HPDE6-E6E7 (cell line): ENCODE data around the gene OR5D18.
"Not testable (repeated sequence)": the region's sequence is repeated elsewhere in the genome, so short reads cannot be mapped to it uniquely, and the experiment has no call there.

ENCODE experiments used
- DNase-seq: peaks from one replicate; pipeline ENCODE4 v3.0.0; 2011; ENCODE audit warnings: missing footprints; ENCODE audit errors: extremely low spot score

Gene OR5D18

DNA sequence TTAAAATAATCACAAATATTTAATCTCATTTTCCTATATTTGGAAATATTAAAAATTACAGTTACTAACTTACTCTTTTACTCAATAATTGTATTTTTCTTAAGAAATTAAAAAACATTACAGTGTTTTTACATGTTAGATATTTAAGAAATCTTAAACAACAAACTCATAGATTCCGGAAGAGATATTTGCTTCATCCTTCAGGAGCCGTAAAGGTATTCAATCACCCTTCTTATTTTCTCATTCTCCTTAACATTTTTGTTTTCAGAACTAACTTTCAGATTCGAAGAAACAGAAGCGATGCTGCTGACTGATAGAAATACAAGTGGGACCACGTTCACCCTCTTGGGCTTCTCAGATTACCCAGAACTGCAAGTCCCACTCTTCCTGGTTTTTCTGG is at the start of gene OR5D18:
OR5D18 (plus strand) TSS at position 301 of the 400 bp plus-strand sequence; CDS start at position 301, 0 bp downstream.
- no peak for DNase-seq

DNA sequence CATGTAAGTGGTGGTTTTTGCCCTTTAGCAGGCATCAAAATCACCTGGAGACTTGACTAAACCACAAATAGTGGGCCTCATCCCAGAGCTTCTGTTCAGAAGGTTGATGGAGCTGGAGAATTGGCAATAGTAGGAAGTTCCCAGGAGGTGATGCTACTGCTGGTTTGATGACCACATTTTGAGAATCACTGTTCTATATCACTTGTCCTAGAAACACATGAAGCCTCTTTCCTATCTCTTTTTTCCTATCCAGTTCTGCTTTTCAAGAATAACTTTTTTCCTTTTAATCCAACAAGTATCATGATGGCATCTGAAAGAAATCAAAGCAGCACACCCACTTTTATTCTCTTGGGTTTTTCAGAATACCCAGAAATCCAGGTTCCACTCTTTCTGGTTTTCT is 46.3 kb upstream of the OR5D18 start, which contains the start of gene OR5D13:
OR5D13 (plus strand) TSS at position 301 of the 400 bp plus-strand sequence; CDS start at position 301, 0 bp downstream.
- no peak for DNase-seq

DNA sequence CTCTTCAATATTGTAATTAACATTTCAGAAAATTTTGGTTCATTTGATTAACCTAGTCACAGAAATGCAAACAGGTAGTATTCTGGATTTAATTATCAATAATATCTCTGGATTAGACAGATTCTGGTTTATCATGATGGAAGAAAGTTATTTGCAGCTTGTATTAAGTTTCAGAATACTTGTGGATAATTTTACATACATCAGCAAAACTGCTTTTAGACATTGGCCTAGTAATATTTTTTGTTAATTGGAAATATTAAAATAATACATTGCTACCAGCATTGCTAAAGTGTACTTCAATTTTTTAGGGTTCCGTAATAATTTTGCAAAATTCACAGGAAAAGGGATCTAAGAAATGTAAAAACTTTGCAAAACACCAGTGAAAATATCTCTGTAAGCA is 27.8 kb upstream of the OR5D18 start:
- DNase-seq, result no peak

DNA sequence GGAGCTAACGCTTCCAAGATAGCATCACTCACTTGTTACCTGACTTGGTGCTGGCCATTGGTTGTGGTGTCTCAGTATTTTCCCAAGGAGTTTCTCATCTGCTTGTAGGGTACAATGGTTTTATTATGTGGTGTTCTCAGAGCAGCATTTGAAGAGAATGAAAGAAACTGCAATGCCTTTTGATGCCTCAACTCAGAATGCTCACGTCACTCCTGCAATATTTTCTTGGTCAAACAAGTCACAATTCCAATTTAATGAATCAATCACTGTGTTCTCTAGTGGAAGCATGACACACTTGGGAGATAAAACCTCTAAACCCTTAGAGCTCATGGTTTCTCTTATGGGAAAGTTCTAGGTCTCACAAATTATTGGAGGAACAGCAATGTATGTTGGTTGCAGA is 26.1 kb upstream of the OR5D18 start:
- no peak for DNase-seq

DNA sequence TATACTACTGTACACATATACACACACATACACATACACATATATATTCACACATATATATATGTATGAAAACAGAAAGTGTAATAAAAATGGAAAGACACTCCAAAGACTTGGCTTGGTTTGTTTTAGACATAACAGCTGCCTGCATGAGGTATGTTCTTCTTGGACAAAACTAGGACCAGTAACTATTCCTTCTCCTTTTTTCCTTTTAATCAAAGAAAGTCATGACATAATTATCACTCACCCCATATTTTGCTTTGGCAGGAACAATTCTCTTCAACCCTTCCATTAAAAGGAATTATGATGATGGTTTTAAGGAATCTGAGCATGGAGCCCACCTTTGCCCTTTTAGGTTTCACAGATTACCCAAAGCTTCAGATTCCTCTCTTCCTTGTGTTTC is 24.2 kb upstream of the OR5D18 start, which contains the start of gene OR5D14:
OR5D14 (plus strand) TSS at position 301 of the 400 bp plus-strand sequence; CDS start at position 301, 0 bp downstream.
- DNase-seq, result no peak

DNA sequence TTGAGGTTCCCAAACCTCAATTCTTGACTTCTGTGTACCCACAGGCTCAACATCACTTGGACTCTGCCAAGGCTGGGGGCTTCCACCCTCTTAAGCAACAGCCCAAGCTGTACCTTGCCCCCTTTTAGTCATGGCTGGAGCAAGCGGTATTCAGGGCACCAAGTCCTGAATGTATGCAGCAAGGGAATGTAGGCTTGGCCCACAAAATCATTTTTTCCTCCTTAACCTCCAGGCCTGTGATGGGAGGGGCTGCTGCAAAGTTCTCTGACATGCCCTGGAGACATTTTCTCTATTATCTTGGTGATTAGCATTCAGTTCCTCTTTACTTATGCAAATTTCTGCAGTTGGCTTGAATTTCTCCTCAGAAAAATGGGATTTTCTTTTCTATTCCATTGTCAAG is 13.2 kb upstream of the OR5D18 start:
- no peak for DNase-seq

DNA sequence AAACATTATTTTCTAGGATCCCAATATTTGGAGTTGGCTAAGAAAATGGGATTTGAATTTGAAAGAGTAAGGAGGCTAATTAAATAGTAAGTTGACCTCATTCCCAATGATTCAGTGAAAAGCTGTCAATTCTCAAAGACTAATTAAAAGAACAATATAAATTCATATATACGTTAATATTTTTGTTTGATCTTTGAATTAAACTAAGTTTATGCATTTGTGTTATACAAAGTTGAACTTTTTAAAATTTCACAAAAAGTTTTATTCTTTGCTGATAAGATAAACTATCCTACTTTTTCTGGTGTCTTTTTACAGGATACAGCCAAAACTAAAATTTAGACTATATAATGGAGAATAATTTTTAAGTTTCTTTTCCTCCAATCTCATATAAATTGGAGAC is 8.4 kb upstream of the OR5D18 start, which contains the start of gene OR5L1:
OR5L1 (plus strand) TSS at position 301 of the 400 bp plus-strand sequence. CDS start 100 bp downstream, outside the sequence.
- no peak for DNase-seq

DNA sequence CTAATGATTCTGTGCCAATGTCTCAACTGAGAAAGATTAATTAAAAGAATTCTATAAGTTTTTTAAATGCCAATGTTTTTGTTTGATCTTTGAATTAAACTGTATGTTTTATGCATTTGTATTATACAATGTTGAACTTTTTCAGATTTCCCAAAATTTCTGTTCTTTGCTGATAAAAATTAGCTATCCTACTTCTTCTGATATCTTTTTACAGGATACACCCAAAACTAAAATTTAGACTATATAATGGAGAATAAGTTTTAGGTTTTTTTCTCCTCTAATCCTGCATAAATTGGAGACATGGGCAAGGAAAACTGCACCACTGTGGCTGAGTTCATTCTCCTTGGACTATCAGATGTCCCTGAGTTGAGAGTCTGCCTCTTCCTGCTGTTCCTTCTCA is 7.5 kb downstream of the OR5D18 start, which contains the start of gene OR5L2:
OR5L2 (plus strand) TSS at position 301 of the 400 bp plus-strand sequence; CDS start at position 301, 0 bp downstream.
- DNase-seq, result no peak

DNA sequence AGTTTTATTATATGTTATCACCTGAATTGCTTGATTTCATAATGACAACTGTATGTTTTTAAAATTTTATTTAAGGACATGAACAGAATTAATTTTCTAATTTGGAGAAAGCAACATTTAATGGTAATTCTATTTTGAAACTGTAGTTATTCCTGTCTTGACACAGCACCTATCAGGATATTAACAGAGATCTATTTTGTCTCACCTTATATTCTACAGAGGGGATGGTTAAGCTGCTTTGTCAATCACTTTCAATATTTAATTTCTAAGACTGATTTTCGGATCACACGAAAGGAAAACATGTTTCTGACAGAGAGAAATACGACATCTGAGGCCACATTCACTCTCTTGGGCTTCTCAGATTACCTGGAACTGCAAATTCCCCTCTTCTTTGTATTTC is 19.0 kb downstream of the OR5D18 start, which contains the start of gene OR5D16:
OR5D16 (plus strand) TSS at position 301 of the 400 bp plus-strand sequence; CDS start at position 301, 0 bp downstream.
- no peak for DNase-seq

DNA sequence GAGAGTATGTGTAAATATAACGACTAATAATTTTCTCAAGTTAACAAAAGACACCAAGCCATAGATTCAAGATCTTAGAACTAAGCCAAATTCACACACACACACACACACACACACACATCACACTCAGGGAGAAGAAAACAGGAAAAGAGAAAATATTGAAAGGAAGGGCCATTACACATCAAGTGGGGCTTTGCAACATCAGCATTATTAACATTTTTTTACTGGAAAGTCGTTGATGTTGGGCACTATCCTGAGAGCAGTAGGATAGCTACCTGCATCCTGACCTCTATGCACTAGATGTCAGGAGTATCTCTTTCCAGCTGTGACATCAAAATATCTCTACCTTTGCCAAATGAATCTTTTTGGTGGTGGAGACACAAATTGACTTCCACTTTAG is 28.0 kb downstream of the OR5D18 start:
- no peak for DNase-seq

DNA sequence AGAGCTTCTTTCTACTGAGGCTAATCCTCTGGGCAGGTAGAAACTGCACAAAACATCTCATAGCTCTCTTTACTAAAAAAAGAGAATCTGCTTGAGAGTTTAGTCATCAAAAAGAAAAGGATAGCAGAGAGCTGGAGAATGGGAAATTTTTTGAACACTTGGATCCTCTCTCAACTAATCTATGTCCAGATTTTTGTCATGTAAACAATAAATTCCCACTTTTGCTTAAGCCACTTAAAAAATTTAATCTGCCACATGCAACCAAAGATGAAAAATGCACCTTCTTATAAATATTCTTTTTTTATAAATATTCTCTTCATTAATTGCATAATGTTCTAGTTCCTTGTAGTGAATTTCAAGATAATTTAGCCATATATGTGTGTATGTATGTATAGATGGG is 29.6 kb downstream of the OR5D18 start:
- DNase-seq, result no peak

DNA sequence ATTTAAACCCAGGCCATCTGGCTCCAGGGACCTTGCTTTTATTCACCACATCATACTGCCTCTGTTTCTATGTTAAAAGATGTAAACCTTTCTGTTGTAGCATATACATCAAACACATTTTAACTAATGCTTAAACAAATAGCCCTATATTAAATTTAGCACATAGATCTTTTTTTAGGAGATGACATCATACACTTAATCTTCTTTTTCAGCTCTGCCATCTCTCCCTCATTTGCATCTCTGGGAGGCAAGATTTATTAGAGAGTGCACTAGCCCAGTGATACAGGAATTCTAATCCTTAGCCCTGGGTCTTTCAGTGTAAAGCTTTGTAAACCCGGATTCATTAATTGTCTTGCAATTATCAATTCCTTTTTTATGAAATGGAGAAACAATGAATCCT is 32.7 kb downstream of the OR5D18 start:
- DNase-seq, result no peak

DNA sequence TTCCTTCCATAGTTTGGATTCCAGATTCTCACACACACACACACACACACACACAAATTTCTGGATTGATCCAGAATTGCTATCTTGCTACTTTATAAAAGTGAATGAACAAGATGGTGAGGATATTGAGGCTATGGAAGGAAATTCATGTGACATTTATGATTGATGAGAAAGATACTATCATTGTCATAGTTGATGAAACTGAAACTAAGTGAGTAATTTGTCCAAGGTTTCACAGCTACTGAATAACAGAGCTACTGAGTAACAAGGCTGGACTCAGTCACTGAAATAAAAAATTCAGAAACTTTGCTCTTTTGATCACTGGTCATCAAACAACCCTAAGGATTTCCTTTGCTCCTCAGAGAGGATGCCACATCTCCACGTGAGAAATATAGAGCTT is 35.3 kb downstream of the OR5D18 start:
- no peak for DNase-seq

DNA sequence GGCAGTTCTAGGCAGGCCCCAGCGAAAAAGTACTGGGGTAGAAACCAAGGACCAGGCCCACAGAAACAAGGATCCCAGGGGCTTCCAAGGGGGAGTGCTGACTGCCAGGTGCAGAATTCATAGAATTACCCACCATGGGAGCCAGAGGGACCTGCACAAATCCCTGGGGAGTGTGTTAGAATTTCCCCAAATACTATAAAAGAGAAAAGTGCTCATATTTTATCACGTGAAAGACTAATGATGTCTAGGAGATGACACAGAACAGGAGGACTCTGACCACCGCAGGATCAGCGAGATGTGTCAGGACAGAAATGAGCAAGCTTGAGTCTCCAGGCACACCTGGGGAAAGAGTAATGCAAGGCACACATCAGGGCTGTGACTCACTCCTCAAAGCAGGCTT is 47.9 kb downstream of the OR5D18 start:
- not testable (repeated sequence) for DNase-seq
